ENCODE results near the gene GDI1. TPM values are rescaled to one million over a fixed set of nuclear protein-coding genes. Genes with fewer than 3 reads are reported as not detected.

Gene GDI1
- total and polyA plus RNA-seq, 2 of the 8 experiments (the other 6 are each of a cell fraction or from before 2014, with no cell fraction given): 83.1 to 136 TPM

DNA sequence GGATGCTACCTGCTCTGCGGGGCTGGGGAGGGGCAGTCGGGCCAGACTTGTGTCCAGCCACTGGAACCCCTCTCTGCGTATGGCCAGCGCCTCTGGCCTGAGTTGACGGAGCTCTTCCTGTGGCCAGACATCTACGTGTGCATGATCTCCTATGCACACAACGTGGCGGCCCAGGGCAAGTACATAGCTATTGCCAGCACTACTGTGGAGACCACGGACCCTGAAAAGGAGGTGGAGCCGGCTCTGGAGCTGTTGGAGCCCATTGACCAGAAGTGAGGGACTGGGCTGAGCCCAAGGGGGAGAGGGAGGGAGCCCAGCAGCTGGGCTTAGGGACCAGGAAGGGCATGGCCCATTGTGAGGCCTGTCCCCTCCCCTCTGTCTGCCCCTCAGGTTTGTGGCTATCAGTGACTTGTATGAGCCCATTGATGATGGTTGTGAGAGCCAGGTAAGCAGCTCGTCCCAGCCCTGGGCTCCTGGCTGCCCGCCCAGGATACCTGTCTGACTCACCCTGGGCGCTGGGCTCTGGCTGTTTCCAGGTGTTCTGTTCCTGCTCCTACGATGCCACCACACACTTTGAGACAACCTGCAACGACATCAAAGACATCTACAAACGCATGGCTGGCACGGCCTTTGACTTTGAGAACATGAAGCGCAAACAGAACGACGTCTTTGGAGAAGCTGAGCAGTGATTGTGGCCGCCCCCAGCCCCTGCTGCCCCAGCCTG lies 5.2 kb downstream of the GDI1 start:
- H3K79me2 ChIP-seq (ENCODE audit: control insufficient read depth in 1 of 2, insufficient read depth in 2 of 2, low read length in 2 of 2): peaks cover 0 to 17% of the 10 kb centered on the region in 2 experiments; a peak in 2 of 4 replicates
- 87% methylated on average over 13 of the region's 21 CpGs; no CpG with 5 or more reads in 1 of the 2 experiments for WGBS, 2 experiments (ENCODE audit: extremely low coverage in 1 of 2, insufficient coverage in 1 of 2, insufficient read length in 1 of 2, insufficient replicate concordance in 2 of 2, low coverage in 1 of 2, low lambda C conversion rate in 2 of 2, missing lambda C conversion rate in 1 of 2)
- CTCF ChIA-PET (ENCODE audit: partially characterized antibody): interaction anchor here (0.6 to 1.5 kb wide), 3 partner anchors 12 to 43 kb away, joined by 3 to 4 read pairs (median 3); no protein-coding TSS in a partner anchor

More for the DNA sequence above, 5.2 kb downstream of the GDI1 start:
- Histone ChIP-seq H3K56ac (replicated peaks; ENCODE audit: insufficient read length, low read depth, low read length) (no peak overlapping the region), H2BK120ac (replicated peaks; ENCODE audit: low read depth, low read length) (no peak overlapping the region), H3K27me3 (replicated peaks in 1 of 4; ENCODE audit: control insufficient read depth in 3 of 4, extremely low read depth in 1 of 4, insufficient read depth in 3 of 4, low read length in 3 of 4) (no peaks in the 10 kb centered on the region), H2BK12ac (ENCODE audit: low read depth, low read length) (no peak overlapping the region), H2BK5ac (ENCODE audit: low read depth, low read length) (no peak overlapping the region), H3K23me2 (ENCODE audit: low read depth, low read length) (peaks cover 6% of the 10 kb centered on the region; the same call in 1 of the 2 replicates), H2AK5ac (ENCODE audit: low read depth, low read length) (no peak overlapping the region), H4K91ac (replicated peaks; ENCODE audit: insufficient read length, low read length) (no peak overlapping the region), H3K4me1 (replicated peaks in 1 of 4; ENCODE audit: control insufficient read depth in 3 of 4, insufficient read depth in 4 of 4, low read length in 3 of 4) (peaks cover 0 to 9% (median 5%) of the 10 kb centered on the region in 4 experiments; a peak in 6 of 7 replicates), H3K36me3 (ENCODE audit: control insufficient read depth in 2 of 4, insufficient read depth in 4 of 4, low read length in 3 of 4) (peaks cover 0 to 27% (median 11%) of the 10 kb centered on the region in 4 experiments; a peak in 5 of 8 replicates), H3K4ac (replicated peaks; ENCODE audit: insufficient read length, low read depth, low read length) (no peak overlapping the region), H3K18ac (ENCODE audit: extremely low read depth, low read length) (no peak overlapping the region), H2BK15ac (ENCODE audit: low read length) (no peak overlapping the region), H3K79me1 (ENCODE audit: low read depth, low read length) (no peaks in the 10 kb centered on the region; the same call in 1 of the 2 replicates), H4K5ac (ENCODE audit: insufficient read length, low read depth, low read length) (no peak overlapping the region), H4K20me1 (replicated peaks in 1 of 2; ENCODE audit: control insufficient read depth in 1 of 2, insufficient read depth in 2 of 2, low read length in 2 of 2) (peaks cover 0 to 13% of the 10 kb centered on the region in 2 experiments), H3K9me3 (ENCODE audit: insufficient read depth in 2 of 2, low read depth in 1 of 2, low read length in 1 of 2) (no peaks in the 10 kb centered on the region), H3K4me2 (ENCODE audit: insufficient read depth in 1 of 2, low read depth in 2 of 2, low read length in 2 of 2) (no peak overlapping the region), H3K9ac (replicated peaks in 1 of 4; ENCODE audit: extremely low read depth in 1 of 4, low read depth in 3 of 4, low read length in 3 of 4) (no peak overlapping the region), H2AFZ (ENCODE audit: low read length) (no peak overlapping the region), H4K8ac (ENCODE audit: extremely low read depth, insufficient read depth, low read length) (no peak overlapping the region), H3K23ac (ENCODE audit: insufficient read length) (no peak overlapping the region), H3K4me3 (ENCODE audit: extremely low read depth in 1 of 4, insufficient read depth in 2 of 4, low read depth in 3 of 4, low read length in 4 of 4) (no peak overlapping the region), H3K14ac (ENCODE audit: insufficient read length) (no peak overlapping the region), H3K27ac (ENCODE audit: low read depth, low read length) (no peak overlapping the region), H2BK20ac (ENCODE audit: low read length) (no peak overlapping the region)
- TF ChIP-seq BACH1 (IDR thresholded peaks at IDR 0.05; ENCODE audit: low read length) (no peak), CEBPB (IDR thresholded peaks at IDR 0.05; ENCODE audit: low read depth, low read length) (no peak), TBP (IDR thresholded peaks at IDR 0.05; ENCODE audit: low read depth, low read length) (no peak), SP2 (IDR thresholded peaks at IDR 0.05; ENCODE audit: low read length) (no peak), YY1 (IDR thresholded peaks at IDR 0.05; ENCODE audit: low read depth, low read length) (no peak), TEAD4 (IDR thresholded peaks at IDR 0.05; ENCODE audit: low read depth, low read length) (no peak), KDM1A (IDR thresholded peaks at IDR 0.05; ENCODE audit: borderline replicate concordance, low read length) (no peak), CHD2 (IDR thresholded peaks at IDR 0.05; ENCODE audit: low read length) (no peak), KDM4A (IDR thresholded peaks at IDR 0.05; ENCODE audit: low read depth, low read length, severe bottlenecking) (no peak), ZNF274 (IDR thresholded peaks at IDR 0.05; ENCODE audit: borderline replicate concordance, extremely low read depth, low read length) (no peak), SAP30 (IDR thresholded peaks at IDR 0.05; ENCODE audit: insufficient read depth, insufficient replicate concordance, low read length) (no peak)
- POLR2A ChIA-PET (ENCODE audit: partially characterized antibody): interaction anchor here (0.8 to 2.9 kb wide), 6 partner anchors 36 to 80 kb away, joined by 3 to 9 read pairs (median 6); partner anchors contain the start of genes LAGE3, RPL10 and UBL4A
- FAIRE-seq (no peak), DNase-seq (ENCODE audit: low read depth in 1 of 2, low spot score in 2 of 2) (no peak)

Measured in H1 (cell line).